ENCODE data around the gene ACTG2.

ACTG2 gene

DNA sequence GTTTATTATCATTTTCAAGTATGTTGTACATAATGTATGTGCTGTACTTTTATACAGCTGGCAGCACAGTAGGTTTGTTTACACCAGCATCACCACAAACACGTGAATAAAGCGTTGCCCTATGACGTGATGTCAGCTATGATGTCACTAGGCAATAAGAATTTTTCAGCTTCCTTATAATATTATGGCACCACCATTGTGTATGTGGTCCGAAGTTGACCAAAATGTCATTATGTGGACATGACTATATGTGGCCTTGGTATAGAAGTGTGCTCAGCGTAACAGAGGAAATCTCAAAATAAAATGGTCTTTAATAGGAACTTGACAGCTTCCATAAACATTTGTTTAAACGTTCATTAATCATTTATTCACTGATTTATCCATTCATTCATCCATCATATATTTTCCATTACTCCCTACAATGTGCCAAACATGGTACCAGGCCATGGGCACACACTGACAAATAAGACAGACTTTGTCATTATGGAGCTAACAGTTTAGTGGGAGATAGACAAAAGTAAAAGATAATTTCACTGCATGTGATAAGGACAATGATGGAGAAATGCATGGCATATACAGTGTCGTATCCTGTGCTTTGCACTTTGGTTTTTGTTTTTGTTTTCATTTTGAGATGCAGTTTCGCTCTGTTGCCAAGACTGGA is 18.9 kb downstream of the ACTG2 start:
- no peak for DNase-seq (ENCODE audit: low read depth in 1 of 2, low spot score in 1 of 2)

DNA sequence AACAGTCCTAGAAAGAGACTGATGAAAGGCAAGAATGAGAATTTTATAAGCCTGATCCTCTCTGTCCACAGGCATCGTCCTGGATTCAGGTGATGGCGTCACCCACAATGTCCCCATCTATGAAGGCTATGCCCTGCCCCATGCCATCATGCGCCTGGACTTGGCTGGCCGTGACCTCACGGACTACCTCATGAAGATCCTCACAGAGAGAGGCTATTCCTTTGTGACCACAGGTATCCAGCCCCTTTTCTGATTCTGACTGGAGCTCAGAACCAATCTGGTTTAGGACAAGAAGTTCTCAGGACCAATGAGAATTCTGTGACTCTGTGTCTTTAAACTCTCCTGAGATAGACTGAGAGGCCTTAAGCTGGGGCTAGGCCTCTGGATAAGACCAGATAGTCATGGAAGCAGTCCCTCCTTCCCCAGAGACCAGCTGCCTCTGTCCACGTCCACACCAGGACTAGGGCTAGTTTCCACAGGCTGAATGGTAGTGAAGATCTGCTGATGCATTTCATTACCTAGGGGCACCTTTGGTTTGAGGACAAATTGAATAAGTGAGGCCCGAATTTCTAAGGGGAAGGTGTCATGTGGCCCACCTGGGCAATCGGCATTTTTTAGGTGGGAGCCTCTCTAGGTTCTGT is 20.7 kb downstream of the ACTG2 start:
- no peak for DNase-seq (ENCODE audit: low read depth in 1 of 2, low spot score in 1 of 2)

DNA sequence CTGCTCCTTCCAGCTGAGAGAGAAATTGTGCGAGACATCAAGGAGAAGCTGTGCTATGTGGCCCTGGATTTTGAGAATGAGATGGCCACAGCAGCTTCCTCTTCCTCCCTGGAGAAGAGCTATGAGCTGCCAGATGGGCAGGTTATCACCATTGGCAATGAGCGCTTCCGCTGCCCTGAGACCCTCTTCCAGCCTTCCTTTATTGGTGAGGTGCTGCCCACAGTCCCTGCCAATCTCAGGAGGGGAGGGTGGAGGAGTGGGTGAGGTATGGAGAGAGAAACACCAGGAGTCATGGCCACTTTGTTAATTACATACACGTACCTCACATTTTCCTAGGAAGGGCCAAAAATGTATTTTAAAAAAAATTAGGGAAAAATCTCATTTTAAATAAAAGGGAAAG is 21.9 kb downstream of the ACTG2 start:
- DNase-seq (ENCODE audit: low read depth in 1 of 2, low spot score in 1 of 2): no peak

DNA sequence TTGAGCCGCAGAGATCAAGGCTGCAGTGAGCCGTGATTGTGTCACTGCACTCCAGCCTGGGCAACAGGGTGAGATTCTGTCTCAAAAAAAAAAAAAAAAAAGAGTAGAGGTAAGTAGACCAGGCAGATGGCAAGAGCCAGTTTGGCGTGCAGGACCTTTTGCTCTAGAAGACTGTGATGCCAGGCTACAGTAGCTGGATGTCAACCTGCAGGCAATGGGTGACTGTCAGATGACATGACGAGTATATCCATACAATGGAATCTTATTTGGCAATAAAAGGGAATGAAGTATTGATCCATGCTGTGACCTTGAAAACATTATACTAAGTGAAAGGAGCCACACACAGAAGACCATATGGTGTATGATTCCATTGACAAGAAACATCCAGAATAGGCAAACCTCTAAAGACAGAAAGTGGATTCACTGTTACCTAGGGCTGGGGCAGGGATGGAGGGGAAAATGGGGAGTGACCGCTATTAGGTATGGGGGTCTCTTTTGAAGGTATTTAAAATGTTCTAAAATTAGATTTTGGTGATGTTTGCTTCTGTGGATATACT is 22.7 kb downstream of the ACTG2 start:
- no peak for DNase-seq (ENCODE audit: low read depth in 1 of 2, low spot score in 1 of 2)

DNA sequence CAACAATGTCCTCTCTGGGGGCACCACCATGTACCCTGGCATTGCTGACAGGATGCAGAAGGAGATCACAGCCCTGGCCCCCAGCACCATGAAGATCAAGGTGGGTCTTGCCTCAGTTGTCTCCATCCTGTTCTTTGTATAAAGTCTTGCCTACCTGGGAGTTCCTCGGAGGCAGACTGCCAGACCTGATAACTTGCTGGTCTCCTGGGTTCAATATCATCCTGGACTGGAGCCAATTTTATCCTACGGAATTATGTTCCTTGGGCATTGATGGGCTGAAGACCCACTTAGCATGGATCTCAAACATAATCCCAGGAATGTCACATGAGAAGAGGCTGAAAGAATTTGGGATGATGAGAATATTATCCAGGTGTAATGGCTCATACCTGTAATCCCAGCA is 23.9 kb downstream of the ACTG2 start:
- DNase-seq (ENCODE audit: low read depth in 1 of 2, low spot score in 1 of 2): no peak

DNA sequence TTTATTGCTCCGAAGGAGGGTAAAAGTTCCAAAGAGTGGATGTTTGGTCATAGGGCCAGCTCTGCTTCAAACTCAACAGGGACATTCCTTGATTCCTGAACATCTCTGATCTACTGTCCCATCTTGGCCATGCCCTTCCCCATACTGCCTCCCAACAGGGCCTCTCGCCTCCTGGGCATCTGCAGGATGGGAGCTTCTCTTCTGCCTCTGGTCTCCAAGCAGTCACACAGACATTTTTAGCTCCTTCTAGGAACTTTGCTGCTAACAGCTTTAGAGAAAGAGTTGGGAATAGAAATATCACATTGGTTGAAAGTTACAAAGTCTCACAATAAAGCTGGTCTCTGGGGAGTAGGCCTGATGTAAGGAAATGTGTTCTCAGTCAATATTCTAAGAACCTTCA is 24.5 kb downstream of the ACTG2 start:
- no peak for DNase-seq (ENCODE audit: low read depth in 1 of 2, low spot score in 1 of 2)

DNA sequence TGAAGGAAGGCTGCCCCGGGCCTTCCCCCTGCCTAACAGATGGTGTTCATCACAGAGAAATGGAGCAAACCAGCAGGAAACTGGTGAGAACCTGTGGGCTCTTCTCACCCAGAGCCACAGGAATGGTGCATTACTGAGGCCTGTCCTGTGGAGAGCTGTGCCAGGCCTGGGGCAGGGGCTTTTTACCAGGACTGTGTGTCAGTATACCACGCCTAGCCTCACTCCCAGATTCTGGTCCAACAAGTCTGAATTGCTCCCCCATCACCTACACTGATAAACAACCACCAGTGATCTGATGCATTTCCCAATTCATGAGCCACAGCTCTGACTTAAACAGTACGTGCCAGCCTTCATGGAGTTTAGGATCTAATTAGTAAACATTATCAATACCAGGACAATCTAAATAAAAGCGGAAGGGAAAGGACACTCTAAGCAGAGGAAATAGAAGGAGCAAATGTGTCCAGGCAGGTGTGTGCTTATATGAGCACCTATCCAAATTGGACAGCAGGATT is 24.9 kb downstream of the ACTG2 start:
- no peak for DNase-seq (ENCODE audit: low read depth in 1 of 2, low spot score in 1 of 2)

DNA sequence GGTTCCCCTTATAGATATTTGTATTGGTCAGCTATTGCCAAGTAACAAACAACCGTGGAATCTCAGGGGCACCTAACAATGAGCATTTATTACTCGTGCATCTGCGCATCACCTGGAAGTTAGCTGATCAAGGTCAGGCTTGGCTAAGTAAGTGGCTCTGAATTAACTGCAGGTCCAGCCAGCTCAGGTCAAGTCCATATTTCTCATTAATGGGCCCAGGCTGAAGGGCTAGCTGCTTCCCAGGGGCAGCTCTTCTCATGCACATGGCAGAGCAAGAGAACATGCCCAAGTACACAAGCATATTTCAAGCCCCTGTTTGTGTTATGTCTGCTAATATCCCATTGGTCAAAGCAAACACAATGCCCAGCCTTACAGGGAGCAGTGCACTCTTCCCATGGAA is 26.0 kb downstream of the ACTG2 start:
- no peak for DNase-seq (ENCODE audit: low read depth in 1 of 2, low spot score in 1 of 2)

DNA sequence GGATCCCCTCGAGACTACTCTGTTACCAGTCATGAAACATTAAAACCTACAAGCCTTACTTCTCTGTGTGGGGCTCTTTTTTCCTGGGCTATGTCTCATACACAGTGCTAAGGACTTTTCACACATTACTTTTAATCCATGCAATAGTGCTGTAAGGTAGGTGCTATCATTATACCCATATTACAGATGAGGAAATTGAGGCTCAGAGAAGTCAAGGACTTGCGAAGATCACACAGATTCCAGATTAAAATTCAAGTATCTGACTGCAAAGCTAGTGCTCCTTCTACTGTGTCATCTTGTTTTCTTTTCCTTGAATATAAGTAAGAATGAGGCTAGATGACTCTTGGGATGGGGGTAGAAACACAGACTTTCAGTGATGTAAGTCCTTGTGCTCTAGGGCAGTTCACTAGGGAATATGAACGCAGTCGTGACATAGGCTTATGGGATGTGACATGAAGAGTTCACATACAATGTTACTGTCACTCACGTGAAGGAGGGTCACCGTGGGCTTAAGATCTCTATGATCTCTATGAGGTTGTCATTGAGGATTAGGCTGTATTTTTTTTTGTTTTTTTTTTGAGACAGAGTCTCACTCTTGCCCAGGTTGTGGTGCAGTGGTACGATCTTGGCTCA is 26.9 kb downstream of the ACTG2 start:
- DNase-seq (ENCODE audit: low read depth in 1 of 2, low spot score in 1 of 2): no peak

DNA sequence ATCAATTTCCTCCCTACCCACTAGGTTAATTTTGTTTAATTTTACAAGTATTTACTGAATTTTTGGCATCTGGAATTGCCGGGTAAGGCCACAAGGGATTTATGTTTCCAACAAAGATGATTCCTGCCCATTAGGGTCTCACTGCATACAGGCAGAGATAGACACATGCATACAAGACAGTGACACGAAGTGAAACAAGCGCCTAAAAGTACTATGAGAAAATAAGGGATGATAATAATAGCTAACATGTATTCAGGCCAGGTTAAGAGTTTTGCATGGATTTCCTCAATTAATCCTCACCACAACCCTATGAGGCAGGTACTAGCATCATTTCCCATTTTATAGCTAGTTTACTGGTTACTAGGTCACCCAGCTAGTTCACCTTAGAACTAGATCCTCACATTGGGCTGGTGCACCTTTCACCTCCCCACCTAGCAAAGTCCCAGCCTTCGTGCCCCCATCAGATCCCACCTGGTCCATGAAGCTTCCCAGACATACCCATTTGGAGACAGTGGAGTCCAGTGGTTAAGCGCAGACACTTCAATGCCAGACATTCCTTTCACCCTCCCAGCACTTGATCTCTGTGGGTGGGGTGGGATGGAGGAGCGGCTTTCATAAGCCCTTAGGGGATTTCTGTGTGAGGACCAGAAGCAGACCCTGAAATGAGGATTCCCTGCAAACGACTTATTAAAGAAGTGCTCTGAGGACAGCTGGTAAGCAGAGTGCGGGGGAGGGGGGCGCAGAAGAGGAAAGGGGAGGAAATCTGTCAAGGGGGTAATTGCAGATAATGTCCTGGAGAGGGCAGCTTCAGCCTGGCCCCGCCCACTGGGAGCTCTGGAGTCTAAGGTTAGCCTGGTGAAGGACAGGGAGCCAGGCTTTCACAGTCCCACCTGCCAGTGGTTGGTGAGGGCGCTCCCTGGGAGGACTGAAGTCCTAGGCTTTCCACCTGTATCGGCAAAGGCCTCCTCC is 28.1 kb downstream of the ACTG2 start:
- DNase-seq (ENCODE audit: low read depth in 1 of 2, low spot score in 1 of 2): no peak

DNA sequence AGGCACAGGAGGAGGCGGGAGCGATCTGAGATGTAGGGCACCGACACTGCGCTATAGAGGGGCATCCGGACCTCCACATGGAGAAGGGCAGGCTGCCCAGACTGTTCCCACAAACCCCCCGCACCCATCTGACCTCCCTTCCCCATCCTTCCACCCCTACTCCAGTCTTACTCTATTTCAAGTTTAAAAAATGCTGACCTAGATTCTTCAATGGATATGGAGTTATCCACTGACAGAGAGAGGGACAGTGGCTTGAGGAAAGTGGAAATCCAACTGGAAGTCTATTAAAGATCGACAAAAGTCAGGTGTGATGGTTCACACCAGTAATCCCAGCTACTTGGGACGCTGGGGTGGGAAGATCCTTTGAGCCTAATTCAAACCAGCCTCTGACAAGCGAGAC is 28.8 kb downstream of the ACTG2 start:
- DNase-seq (ENCODE audit: low read depth in 1 of 2, low spot score in 1 of 2): no peak

DNA sequence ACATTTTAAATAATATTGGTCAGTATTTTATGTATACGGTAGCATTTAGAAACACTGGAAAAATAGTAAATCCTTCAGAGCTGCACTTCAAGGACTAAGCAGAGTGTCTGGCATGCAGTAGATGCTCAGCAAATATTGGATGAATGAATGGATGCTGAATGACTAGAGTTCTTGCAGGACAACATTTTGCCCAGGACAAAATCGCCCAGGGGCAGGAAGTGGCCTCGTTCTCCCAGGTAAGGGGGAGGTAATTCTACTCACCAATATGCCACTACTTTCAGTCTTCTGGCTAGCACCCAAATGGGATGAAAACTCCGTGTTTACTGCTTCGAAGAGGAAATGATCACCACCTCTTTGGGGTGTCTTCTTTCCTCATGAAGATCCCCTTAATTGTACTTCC is 29.9 kb downstream of the ACTG2 start:
- no peak for DNase-seq (ENCODE audit: low read depth in 1 of 2, low spot score in 1 of 2)

DNA sequence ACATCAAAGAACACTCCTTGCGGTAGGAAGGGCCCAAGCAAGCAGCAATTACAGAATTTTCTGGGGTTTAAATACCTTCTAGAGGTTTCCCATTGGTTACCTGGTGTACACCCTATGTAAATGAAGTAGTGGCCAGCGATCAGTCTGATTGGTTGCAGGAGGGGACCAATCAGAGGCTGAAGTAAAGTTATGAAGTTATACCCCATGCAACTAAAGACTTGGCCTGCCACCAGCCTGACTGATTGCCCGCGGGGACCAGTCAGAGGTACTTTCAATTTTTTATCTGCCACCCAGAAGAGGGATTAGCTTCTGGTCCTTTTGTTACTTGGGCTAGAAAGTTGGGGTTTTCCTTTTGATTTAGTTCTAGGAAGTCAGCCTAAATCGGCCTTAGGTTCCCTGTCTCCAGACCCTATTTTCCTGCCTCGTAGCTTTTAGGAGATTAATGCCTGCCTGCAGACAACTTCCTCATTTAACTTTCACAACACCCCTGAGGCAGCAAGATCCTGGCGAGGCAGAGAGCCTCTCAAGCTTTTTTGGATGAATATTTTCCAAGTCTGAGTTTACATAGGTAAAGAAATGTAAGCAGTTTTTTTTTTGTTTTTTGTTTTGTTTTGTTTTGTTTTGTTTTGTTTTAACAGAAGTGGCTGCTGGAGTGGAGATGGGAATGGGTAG is 32.4 kb downstream of the ACTG2 start:
- DNase-seq (ENCODE audit: low read depth in 1 of 2, low spot score in 1 of 2): no peak

DNA sequence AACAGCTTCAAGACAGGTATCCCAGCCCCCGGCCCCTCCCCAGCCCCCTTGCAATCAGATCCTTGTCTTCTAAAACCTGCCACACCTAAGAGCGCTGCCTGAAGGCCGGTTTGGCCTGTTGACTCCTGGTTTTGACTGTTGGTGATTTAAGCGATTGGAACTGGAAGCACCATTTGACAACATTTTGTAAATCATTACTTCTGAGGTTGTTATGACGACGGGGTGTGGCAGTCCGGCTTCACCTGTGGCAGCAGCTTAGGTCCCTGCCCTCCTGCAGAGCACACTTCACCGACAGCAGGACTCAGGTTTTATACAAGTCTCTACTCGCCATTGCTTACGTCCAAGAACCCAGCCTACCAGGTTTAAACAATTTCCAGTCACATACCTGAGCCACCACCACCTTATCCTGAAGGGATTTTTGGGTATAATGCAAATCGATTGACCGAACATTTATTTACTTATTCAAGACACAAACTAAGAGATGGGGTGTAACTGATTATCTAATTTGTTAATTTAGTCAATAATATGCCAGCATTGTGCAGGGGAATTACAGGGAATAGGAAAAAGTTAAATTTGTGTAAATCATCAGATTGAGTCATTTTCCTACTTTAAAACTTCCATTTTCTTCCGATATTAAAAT is 33.2 kb downstream of the ACTG2 start:
- DNase-seq (ENCODE audit: low read depth in 1 of 2, low spot score in 1 of 2): no peak

DNA sequence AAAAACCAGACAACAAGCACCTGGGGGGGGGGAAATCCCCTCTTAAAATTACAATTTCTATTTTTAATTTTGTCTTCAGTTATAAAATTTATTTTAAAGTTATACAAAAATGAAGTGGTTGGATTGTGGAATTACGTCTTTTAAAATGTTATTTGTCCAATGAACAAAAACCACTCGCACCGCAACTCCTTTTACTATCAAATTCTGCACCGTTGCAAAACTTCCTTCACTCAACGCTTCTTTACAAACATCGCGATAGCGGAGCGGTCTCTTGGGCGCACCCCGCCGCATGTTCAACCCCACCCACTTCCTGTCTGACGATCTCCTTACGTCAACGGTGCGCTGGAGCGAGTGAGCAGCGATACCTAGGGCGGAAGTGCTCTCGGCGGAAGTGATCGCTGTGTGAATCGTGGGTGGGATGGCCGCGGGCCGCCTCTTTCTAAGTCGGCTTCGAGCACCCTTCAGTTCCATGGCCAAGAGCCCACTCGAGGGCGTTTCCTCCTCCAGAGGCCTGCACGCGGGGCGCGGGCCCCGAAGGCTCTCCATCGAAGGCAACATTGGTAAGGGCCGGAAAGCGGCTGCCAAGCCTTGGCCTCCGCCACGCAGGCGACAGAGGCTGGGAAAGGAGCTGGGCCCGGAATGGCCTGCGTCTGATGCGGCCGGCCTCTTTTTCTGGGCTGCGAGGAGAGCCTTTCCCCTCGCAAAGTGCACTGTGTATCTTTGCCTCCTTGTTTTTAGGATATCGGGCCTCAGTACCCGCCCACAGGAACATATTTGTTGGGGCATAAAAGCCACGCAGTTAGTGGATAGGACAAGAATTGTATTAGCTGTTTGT is 33.9 kb downstream of the ACTG2 start, which contains the start of gene DGUOK:
DGUOK (plus strand) TSS at position 388 of the 835 bp plus-strand sequence; CDS start at position 419, 31 bp downstream.
- peak; percentile 81 to 98 for DNase-seq (ENCODE audit: low read depth in 1 of 2, low spot score in 1 of 2)

DNA sequence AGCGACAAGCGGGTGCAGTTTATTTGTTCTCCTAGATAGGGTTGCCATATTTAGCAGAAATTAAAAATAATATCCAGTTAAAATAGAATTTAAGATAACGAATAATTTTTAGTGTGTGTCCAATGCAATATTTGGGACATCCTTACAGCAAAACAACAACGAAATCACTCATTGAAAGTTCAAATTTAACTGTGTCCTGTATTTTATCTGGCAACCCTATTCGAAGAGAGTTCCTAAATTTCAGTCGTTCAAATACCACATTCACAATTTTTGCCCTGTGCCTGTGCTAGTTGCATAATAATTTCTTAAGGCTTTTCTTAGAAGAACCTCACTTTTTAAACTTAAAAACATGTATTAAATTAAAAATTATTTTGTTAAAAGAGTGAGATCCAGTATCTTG is 34.5 kb downstream of the ACTG2 start:
- no peak for DNase-seq (ENCODE audit: low read depth in 1 of 2, low spot score in 1 of 2)

DNA sequence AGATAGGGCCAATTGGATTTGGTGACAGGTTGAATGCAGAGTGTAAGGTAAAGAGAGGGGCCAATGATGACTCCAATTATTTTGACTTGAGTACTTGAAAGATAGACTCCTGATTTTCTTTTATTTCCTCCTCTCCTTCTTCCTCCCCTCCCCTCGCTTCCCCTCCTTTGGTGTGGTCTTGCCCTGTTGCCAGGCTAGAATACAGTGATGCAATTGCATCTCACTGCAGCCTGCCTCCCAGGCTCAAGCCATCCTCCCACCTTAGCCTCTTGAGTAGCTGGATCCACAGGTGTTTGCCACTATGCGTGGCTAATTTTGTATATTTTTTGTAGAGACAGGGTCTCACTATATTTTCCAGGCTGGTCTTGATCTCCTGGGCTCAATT is 36.1 kb downstream of the ACTG2 start:
- DNase-seq (ENCODE audit: low read depth in 1 of 2, low spot score in 1 of 2): no peak

DNA sequence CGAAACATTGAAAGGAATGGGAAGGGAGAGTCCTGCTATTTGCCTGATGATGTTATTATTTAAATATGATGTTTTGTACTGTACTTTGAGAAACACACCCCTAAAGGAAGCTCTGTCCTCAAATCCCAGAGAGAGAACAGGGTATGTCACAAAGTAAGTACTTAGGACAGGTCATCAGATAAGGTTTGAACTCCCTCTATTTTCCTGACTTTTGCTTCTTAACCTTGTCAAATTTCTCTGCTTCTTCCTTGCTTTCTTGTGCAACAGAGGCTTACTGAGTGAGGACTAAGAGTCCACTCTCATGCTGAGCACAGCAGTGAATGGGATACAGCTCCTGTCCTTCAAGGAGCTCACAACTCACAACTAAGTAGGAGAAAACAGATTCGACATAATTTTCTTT is 37.6 kb downstream of the ACTG2 start:
- no peak for DNase-seq (ENCODE audit: low read depth in 1 of 2, low spot score in 1 of 2)

Data from activated CD4-positive, alpha-beta T cell treated with anti-CD3 and anti-CD28 coated beads, Interleukin-2, amount 50 U/mL, for 24 hours (primary cell).